HG03378 (cell line): ENCODE data around the gene MYBPH.

Source experiments
- ATAC-seq: cut with Tn5 transposase; IDR thresholded peaks from one replicate; pipeline ENCODE4 v1.9.1; 2021; ENCODE audit warnings: mild to moderate bottlenecking, moderate library complexity; ENCODE audit not compliant: unreplicated experiment

The MYBPH gene, protein sequence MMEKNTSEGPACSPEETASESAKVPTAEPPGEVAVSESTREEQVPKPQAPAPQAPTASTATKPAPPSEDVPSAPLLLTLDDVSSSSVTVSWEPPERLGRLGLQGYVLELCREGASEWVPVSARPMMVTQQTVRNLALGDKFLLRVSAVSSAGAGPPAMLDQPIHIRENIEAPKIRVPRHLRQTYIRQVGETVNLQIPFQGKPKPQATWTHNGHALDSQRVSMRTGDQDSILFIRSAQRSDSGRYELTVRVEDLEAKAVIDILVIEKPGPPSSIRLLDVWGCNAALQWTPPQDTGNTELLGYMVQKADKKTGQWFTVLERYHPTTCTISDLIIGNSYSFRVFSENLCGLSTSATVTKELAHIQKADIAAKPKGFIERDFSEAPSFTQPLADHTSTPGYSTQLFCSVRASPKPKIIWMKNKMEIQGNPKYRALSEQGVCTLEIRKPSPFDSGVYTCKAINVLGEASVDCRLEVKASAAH

DNA sequence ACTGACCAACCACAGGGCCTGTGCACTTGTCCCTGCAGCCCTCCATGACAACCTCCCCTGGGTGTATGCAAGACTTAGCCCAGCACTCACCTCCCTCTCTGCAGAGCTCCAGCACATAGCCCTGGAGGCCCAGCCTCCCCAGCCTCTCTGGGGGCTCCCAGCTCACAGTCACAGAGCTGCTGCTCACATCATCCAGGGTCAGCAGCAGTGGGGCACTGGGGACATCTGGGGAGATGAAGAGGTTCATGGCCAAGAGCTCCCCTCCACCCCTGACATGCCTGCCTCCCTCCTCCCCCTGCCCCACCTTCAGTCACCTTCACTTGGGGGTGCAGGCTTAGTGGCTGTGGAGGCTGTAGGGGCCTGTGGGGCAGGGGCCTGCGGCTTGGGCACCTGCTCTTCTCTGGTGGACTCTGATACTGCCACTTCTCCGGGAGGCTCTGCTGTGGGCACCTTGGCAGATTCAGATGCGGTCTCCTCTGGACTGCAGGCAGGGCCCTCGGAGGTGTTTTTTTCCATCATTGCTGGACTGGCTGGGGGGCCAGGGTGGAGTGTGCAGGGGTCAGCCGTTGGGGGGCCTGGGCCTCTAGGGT is at the start of gene MYBPH:
Gene MYBPH, minus strand, starts transcription at position 590 of the 590 bp plus-strand sequence. Its CDS starts 71 bp downstream, at position 519.
- no peak for ATAC-seq

DNA sequence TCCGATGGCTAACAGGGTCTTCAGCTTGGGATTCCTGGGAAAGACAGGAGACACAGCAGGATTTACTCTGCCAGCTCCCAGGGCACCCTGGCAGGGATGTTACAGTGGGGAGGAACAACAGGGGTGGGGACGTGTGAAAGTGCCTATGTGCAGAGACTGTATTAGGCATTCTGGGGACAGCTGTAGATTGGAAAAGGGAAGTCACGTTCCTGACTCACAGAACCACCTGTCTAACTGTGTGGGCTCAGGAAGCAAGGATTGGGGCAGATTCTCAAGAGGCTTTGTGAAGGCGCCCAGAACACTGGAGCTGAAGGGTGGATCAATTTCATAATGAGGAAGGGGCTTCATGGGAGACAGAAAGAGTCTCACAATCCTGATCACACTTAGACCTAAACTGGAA is 49.4 kb upstream of the MYBPH start:
- ATAC-seq = no peak

DNA sequence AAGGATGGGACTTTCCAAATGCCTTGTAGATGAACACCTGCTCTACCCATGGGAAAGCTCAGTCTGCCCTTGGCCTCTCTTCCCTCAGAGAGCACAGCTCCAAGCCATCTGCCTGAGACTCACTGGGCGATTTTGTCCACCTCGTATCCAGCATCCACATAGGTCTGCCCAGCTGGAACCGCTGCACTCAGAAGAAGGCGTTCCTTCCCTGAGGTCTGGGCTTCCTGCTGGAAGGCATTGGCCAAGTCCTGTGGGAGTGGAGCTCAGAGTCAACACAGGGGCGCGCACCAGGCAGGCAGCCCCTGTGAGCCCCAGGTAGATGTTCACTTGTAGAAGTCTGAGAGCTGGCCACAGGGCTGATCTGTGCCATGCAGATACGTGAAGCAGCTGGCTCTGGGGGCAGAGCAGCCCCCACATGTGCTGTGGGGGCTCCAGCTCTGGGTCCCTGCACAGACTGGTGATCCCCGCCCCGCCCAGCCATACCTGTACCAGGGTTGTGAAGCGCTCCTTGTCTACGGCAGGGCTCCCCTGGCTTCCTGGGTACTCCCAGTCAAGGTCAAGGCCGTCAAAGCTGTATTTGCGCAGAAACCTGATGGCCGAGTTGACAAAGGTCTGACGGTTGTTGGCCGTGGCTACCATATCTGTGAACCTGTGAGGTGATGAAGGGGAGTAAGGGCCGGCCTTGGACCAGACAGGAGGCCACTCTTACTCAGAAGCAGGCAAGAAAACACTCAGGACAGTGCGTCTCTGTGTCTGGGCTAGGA is 47.6 kb upstream of the MYBPH start:
- ATAC-seq = no peak

DNA sequence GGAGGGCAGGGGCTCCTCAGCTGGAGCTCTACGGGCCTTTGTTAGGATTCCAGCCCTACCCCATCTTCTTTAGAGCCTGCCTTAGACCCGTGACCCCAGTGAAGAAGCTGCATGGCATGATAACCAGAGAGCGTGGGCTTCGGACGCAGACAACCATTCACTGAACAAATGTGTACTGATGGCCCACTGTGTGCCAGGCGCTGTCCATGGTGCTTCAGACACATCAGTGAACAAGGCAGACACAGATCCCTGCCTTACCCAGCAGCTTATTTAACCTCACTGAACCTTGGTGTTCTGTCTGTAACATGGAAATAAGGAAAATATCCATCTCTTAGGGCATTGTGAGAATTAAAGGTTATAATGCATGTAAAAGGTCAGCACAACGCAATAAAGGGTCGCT is 44.3 kb upstream of the MYBPH start:
- no peak for ATAC-seq

DNA sequence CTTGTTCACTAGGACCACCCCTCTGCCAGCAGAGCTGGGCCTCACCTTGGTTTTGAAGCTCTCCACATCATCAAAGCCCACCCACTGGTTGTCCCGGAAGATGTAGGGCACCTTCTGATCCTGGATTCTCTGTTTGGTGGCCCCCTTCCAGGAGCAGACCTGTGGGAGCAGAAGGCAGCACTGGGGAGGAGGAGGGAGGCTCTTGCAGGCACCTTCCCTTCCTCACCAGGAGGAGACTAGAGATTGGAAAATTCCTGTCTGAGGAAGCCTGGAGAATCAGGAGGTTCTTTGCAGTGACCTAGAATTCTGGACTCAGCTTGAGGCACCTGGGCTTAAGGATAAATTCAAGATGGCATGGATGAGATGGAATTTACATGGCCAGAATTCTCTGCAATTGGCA is 43.5 kb upstream of the MYBPH start:
- ATAC-seq = no peak

DNA sequence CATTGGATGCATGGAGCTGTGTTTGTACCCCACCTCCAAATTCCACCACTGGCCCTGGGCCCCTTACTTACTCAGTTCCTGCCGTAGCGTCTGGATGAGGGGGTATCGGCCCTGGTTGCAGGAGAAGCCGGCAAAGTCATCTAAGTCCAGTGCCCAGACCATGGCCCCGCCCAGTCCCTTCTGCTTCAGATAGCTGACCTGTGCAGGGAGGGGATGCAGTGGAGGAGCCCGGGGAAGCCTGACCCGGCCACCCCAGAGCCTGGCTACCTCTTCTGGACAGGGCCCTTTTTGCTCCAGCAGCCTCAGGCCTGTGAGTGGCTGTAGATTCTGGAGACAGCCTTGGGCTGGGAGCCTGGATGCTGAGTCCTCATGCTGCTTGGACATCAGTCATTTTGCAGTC is 42.0 kb upstream of the MYBPH start:
- no peak for ATAC-seq

DNA sequence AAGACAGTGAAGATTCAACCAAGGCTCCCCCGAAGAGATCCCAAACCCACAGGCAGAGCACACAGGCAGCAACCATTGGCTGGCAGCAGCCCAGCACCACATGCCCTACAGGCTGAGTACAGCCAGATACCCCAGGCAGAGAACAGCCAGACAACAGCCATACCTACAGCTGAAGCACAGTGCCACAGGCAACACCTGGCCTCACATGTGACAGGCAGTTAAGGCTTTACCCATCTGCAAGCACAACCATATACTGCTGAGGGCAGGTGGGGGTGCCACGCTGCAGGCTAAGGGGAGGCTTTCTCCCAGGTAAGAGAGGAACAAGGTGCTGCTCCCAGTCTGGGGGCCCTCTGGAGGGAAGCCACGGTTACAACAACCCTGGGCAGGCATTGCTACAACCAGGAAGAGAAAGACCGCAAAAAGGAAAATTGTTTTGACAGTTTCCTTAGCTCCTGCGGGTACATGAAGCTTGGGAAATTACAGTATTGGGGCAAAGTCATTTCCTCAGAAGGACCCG is 41.6 kb upstream of the MYBPH start:
- no peak for ATAC-seq

DNA sequence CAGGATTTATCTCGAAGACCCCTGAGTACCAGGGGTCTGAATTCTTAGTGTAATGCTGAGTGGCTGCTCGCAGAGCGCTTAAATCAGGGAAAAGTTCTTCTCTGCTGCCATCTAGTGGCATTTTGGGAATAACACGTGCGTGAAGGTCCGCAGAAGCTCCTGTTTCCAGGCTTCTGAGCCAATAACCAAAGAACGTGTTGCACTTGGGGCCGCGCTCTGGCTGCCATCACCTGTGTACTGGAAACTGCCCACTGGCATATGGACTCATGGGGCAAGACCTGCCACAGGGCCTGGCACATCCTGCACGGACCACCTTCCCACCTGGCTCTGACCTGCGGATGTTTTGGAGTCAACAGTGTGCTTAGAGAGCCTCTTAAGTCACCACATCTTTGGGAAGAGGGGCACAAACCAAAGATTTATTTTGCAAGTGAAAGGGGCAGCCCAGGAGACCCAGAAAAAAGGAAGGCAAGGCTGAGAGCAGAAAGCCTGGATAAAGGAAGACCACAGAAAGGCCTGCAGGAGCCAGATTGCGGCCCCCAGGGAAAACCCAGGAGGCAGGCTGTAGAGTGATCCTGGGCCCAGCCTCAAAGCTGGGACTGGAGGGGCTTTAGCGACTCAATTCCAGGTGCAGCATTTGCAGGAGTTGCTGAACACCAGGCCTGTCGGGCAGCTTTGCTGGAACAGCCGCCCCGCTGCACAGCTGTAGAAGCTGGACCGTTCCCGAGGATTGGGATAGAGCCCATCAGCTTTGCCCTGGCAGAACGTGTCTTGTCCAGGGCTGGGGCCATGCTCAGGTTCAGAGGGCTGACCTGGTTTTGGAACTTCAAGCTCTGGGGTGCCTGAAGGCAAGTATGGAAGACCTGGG is 40.9 kb upstream of the MYBPH start:
- ATAC-seq = no peak

DNA sequence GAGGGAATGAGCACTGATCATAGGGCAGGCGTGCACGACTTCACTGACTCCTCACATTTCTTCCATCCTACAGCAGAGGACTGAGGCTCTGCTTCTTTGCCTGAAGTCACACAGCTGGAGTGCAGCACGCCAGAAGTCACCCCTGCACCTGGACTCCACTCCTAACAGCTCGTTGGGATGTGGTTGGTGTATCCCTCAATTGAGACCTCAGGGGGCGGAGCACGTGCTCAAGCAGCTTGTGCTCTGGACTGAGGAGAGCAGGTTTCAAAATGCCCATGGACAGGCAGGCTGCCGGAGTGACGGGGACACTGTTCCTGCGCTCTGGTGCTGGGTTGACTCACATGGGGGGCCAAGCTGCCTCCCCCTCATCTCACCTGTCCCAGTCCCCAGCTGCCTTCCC is 39.9 kb upstream of the MYBPH start:
- no peak for ATAC-seq

DNA sequence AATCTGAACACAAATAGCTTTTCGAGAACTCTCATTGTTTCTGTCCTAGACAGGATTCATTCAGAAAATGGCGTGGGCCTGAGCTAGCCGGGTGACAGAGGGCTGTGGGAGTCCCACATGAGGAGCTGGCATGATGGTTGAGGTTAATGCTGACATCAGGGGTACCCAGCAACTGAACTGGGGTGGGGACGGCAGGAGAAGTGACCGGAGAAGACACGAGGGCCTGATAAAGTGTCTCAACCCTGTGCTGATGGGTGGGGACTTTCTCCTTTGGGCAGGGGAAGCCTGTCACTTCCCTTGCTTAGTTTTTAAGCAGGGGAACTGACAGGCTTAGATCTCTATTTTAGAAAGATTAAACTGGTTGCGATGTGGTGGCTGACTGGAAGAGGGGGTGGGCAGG is 39.2 kb upstream of the MYBPH start:
- ATAC-seq = no peak

DNA sequence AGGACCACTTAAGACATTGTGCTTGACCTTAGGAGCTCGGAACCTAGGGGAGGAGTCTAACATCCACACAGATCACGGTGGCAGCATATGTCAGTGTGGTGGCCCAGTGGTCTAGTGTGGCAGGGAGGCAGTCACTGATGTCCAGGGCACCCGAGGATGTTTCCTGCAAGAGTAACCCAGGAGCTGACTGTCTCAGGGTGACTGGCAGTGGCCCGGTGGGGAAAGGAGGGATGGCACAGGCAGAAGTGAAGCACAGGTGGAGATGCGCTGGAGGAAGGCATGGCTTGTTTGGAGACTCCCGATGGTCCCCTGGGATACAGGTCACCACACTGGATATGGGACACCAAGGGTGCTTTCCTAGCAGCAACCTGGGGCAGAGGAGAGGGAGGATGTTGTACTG is 37.5 kb upstream of the MYBPH start:
- no peak for ATAC-seq

DNA sequence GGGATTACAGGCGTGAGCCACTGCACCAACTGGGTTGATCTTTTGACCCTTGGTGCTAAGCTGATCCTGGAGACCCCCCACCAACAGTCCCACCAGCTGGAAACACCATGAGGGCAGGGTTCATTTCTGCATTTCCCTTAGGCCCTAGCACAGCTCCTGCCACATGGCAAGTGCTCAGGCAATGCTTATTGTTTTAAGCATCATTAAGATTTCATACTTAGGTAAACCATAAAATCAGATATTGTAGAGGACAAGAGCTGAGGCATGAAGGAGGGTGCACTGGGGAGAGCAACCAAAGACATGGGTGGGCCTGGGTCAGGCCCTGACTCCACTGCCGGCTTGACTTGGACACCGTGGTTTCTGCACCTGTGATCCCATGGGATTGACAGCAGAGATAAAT is 36.2 kb upstream of the MYBPH start:
- ATAC-seq = no peak

DNA sequence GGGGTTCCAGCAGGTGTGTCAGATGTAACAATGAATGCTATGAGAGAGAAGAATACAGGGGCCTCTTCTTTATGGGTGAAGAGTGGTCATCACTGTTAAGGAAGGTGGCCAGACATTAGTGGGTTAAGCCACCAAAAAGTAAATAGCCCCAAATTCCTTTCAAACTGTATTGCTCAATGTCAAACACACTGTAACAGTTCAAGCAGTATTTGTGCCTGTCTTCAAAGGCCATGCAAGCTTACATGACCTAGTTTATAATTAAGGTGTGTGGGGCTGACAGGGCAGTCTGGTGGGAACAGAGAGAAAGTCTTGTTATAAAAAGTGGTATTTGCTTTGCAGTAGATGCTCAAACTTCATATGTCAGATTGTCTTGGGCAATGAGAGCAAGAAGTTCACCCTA is 35.4 kb upstream of the MYBPH start:
- ATAC-seq = no peak

DNA sequence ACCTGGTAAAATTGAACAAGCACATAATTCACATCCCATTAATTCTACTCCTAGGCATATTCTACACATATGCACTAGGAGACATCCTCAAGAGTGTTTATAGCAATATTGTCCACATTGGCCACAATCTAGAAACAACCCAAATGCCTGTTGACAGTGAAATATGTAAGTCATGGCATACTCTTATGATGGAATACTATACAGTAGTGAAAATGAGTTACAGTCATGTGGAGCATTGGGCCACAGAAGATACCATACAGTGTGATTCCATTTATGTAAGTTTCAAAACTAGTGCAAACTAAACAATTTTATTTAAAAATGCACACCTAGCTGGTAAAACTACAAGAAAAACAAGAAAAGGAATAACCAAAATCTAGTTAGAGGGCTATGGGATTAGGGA is 34.7 kb upstream of the MYBPH start:
- ATAC-seq = no peak

DNA sequence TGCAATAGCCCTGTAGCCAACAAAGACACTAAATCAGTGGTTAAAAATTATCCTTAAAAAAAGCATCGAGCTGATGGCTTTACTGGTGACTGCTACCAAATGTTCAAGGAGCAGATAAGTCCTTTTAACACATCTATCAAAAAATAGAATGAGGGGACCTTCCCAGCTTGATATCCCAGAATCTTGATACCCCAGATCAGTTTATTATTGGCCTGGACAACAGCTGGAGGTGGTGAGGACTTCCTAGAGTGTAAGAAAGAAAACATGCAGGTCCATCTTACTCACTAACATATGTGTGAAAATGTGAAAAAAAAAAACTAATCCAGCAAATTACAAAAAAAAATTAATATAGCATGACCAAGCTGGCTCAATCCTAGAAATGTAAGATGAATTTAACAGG is 32.6 kb upstream of the MYBPH start:
- no peak for ATAC-seq

DNA sequence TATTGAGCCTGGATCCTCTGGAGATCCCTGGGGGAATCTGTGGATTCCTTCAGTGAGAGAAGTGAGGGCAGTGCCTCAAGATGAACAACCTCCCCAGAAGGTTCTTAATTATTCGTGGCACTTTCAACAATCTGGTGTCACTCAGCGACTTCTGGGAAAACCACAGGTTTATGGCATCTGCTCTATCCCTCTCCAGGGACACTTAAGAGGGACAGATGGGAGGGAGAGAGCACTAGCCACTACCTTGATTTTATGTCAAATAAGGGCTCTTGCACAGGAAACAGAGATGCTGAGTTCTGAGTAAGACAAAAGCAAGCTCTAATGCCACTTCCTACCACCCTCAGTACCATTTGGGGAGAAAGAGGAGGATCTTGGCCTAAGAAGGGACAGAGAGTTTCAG is 32.1 kb upstream of the MYBPH start:
- ATAC-seq = no peak

DNA sequence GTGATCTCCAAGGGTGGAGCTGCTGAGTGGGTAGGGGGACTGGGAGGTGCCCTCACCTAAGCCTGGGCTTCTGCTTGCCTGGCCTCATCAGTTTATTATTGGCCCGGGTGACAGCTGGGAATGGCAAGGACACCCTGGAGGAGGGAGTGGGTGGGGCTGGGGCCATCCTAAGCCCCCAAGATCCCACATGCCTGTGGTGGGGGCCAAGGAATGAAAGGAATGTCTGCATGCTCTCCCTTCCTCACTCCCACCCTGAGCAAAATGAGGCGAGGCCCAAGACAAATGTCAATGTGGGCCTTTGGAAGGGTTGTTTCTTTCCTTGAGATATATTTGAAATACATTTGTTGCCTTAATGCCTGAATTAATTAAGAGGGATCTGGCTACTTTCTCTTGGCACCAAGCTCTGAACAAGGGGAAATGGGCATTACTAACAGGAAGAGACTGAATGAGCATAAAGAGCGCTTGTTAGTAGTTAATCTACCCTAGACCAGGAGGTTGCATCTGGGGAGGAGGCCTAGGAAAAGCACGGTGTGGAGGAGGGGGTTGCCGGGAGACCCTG is 30.6 kb upstream of the MYBPH start:
- no peak for ATAC-seq

DNA sequence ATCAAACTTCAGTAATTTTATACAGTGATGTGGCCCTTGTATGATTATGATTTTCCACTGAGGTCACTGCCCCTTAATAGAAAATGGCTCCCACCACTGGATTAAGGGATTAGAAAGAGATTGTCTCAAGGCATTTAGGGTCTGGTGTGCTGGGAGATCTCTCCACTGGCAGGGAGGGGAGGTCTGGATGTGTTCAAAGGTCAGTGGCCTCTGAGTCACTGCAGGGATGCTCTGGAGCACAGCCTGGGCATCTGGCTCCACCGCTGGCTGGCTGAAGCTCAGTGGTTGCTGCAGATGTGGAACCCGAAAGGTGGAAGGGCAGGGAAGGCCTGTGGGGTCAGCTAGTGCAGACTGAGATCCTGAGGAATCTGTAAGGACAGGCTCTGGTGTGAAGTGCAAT is 29.1 kb upstream of the MYBPH start:
- ATAC-seq = no peak

DNA sequence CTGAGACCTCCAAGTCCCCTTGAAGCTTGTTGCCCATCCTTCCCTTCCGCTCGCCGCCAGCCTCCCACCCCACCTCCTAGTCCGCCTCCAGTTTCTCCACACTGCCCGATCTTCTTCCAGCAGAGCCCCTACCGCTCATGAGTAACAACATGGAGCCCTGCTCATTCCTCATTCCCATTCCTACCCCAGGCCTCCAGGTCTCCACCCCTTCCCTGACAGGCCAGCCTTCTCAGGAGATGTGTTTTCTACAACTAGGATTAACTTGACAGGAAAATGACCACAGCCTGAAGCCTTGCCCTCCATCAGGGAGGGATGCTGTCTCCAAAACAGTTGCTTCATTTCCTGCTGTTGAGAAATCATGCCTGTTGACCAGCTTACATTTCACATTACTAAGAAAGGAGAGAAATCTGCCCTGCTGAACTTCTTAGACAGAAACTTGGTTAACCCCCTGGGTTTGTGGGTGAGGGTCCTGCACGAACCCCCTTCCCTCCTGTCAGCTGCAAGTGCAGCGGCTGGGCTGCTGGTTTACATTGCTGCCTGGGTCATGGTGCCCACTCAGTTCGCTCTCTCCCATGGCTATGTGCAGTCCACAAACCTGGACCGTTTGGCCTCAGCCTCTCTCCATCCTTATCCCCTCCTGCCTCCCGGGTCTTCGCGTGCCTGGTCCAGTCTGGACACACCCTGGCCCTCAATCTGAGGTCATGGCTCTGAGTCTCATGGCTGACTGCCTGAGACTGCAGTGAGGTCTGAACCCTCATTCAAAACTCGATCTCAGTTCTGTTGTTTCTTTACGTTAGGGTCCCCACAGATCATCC is 27.0 kb upstream of the MYBPH start:
- ATAC-seq = no peak
